Measurements from ENCODE around the gene PPM1N. TPM values are rescaled to one million over a fixed set of nuclear protein-coding genes. Genes with fewer than 3 reads are reported as not detected.

PPM1N gene
- total and polyA plus RNA-seq, 7 donors: 1.2 to 4.2 (median 2.5) TPM

GRCh38 chr19:45524575-45525129, 26.4 kb downstream of the PPM1N start:
- Histone ChIP-seq H3K4me3 (no peak overlapping the region), H3K27me3 (peaks cover 0 to 3% (median 0%) of the 10 kb centered on the region in 3 donors), H3K27ac (peak overlapping the region; percentile 3 to 47 (median 38)), H3K36me3 (peaks cover 32 to 79% (median 58%) of the 10 kb centered on the region in 4 donors), H3K4me1 (peaks cover 0 to 22% (median 20%) of the 10 kb centered on the region in 4 donors), H3K9me3 (no peaks in the 10 kb centered on the region)
- no peak for DNase-seq
- TF ChIP-seq POLR2A (IDR thresholded peaks at IDR 0.05): no peak
- TF ChIP-seq EP300 (IDR thresholded peaks at IDR 0.05): no peak
- TF ChIP-seq POLR2AphosphoS5 (IDR thresholded peaks at IDR 0.05): no peak
- TF ChIP-seq CTCF (IDR thresholded peaks at IDR 0.05): no peak
- intact Hi-C loops (cut with DNase I): loop anchor here (5.0 kb wide), 2 partner anchors 33 to 43 kb away; no protein-coding TSS in a partner anchor
- 92 to 95% methylated on average over 15 of the region's 15 CpGs for WGBS, 2 donors

DNA sequence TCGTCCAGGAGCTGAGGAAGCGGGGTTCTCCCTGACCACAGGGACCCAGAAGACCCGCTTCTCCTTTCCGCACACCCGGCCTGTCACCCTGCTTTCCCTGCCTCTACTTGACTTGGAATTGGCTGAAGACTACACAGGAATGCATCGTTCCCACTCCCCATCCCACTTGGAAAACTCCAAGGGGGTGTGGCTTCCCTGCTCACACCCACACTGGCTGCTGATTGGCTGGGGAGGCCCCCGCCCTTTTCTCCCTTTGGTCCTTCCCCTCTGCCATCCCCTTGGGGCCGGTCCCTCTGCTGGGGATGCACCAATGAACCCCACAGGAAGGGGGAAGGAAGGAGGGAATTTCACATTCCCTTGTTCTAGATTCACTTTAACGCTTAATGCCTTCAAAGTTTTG, 27.9 kb downstream of the PPM1N start:
- Histone ChIP-seq H3K4me1 (peaks cover 0 to 23% (median 20%) of the 10 kb centered on the region in 4 donors), H3K27me3 (peaks cover 0 to 11% (median 0%) of the 10 kb centered on the region in 3 donors), H3K4me3 (no peak overlapping the region), H3K9me3 (no peaks in the 10 kb centered on the region), H3K27ac (peak overlapping the region in 3 of 4 donors; percentile 3 to 47 (median 42)), H3K36me3 (peaks cover 26 to 64% (median 45%) of the 10 kb centered on the region in 4 donors)
- WGBS, 2 donors: 74 to 76% methylated on average over 9 of the region's 9 CpGs
- no peak for TF ChIP-seq EP300 (IDR thresholded peaks at IDR 0.05)
- no peak for TF ChIP-seq CTCF (IDR thresholded peaks at IDR 0.05)
- peak in 1 of 4 donors; percentile 19 for TF ChIP-seq POLR2AphosphoS5 (IDR thresholded peaks at IDR 0.05)
- intact Hi-C loops (cut with DNase I): loop anchor here (5.0 kb wide), 1 partner anchor 41 kb away; no protein-coding TSS in a partner anchor
- DNase-seq: peak; percentile 83

DNA sequence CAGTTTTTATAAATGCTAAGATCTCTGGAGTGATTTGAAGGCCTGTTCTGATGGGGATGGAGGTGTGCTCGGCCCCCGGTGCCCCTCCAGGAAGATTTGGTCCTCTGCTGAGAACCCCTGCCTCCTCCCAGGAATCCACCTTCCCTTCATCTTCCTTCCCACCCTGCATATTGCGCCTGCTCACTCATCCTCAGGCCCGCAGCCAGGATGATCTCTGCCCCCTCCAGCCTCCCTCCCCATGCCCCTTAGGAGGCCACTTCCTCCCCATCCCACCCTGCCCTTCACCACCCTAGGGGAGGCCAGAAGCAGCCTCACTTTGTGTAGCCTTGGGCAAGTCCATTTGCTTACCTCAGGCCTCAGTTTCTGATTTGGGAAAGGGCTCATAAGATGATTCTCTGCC, 28.7 kb downstream of the PPM1N start:
- WGBS, 2 donors: 87 to 91% methylated on average over 4 of the region's 4 CpGs
- H3K9me3 ChIP-seq: no peaks in the 10 kb centered on the region
- H3K27ac ChIP-seq: peak overlapping the region in 2 of 4 donors; percentile 40 to 47
- DNase-seq: no peak
- TF ChIP-seq CTCF (IDR thresholded peaks at IDR 0.05): no peak
- no peak for TF ChIP-seq EP300 (IDR thresholded peaks at IDR 0.05)
- no peak for TF ChIP-seq POLR2A (IDR thresholded peaks at IDR 0.05)
- TF ChIP-seq POLR2AphosphoS5 (IDR thresholded peaks at IDR 0.05): no peak
- intact Hi-C loops (cut with DNase I): loop anchor here (5.0 kb wide), 1 partner anchor 40 kb away; no protein-coding TSS in a partner anchor
- H3K4me3 ChIP-seq: no peak overlapping the region
- H3K36me3 ChIP-seq: peaks cover 19 to 56% (median 37%) of the 10 kb centered on the region in 4 donors
- peaks cover 0 to 23% (median 20%) of the 10 kb centered on the region in 4 donors for H3K4me1 ChIP-seq
- H3K27me3 ChIP-seq: peaks cover 0 to 14% (median 0%) of the 10 kb centered on the region in 3 donors

DNA sequence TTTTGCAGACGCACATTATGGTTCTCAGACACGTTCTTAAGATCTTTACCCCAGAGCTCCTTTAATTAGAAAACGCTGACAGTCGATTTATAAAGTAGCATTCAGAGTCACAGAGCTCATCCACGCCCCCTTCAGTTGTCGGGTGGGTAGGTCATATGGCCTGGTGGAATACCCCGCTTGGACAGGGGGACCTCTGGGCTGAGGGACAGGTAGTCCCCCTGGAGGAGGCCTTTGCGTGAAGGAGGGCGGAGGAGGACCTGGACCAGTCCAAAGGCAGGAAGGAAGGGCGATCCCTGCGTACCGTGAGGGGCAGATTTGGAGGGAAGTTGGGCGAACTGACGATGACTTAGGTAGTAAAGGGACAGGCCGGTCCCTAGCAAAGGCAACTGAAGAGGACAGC, 29.5 kb downstream of the PPM1N start:
- 82 to 86% methylated on average over 15 of the region's 15 CpGs for WGBS, 2 donors
- no peak for DNase-seq
- intact Hi-C loops (cut with DNase I): loop anchor here (5.0 kb wide), 1 partner anchor 40 kb away; no protein-coding TSS in a partner anchor
- peaks cover 0 to 23% (median 20%) of the 10 kb centered on the region in 4 donors for H3K4me1 ChIP-seq
- H3K27me3 ChIP-seq: peaks cover 0 to 14% (median 0%) of the 10 kb centered on the region in 3 donors
- H3K36me3 ChIP-seq: peaks cover 12 to 49% (median 29%) of the 10 kb centered on the region in 4 donors
- no peak overlapping the region for H3K4me3 ChIP-seq
- H3K9me3 ChIP-seq: no peaks in the 10 kb centered on the region
- H3K27ac ChIP-seq: peak overlapping the region in 1 of 4 donors; percentile 40
- TF ChIP-seq POLR2AphosphoS5 (IDR thresholded peaks at IDR 0.05) (peak in 1 of 4 donors; percentile 2), POLR2A (IDR thresholded peaks at IDR 0.05) (no peak)

DNA sequence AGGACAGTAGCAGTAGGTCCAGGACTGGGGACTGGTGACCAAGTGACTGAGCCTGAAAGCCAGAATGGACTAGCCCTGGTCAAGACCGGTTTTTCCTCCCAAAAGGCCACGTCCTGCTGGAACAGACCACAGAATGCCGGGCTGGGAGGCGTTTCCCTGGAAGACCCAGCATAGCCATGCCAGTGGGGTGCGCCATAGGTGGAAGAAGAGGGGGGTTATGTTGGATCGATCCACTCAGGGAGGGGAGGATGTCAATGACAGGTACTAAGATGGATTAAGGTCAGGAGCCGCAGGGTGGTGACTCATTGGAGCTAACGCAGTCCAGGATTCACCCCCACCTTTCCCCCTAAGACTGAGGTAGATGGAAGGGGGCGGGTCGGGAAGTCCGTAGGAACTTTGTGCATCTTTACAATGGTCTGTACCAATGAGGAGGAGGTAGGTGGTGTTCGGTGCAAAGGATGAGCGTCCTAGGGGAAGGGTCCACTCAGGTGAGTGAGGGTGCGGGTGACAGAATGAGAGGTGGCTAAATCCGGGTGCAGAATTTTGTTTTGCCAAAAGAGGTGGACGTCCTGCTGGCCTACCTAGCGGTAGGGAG, 30.0 kb downstream of the PPM1N start:
- intact Hi-C loops (cut with DNase I): loop anchor here (5.0 kb wide), 1 partner anchor 39 kb away; no protein-coding TSS in a partner anchor
- WGBS, 2 donors: 15 to 51% methylated on average over 17 of the region's 17 CpGs

More for the DNA sequence above, 30.0 kb downstream of the PPM1N start:
- TF ChIP-seq EP300 (IDR thresholded peaks at IDR 0.05) (no peak), CTCF (IDR thresholded peaks at IDR 0.05) (no peak), POLR2AphosphoS5 (IDR thresholded peaks at IDR 0.05) (peak in 3 of 4 donors; percentile 5 to 55 (median 32)), POLR2A (IDR thresholded peaks at IDR 0.05) (no peak)
- Histone ChIP-seq H3K4me1 (peaks cover 0 to 23% (median 20%) of the 10 kb centered on the region in 4 donors), H3K4me3 (peak overlapping the region in 1 of 4 donors; percentile 29), H3K36me3 (peaks cover 10 to 43% (median 27%) of the 10 kb centered on the region in 4 donors), H3K27me3 (peaks cover 0 to 14% (median 0%) of the 10 kb centered on the region in 3 donors), H3K27ac (peak overlapping the region in 1 of 4 donors; percentile 40), H3K9me3 (no peaks in the 10 kb centered on the region)
- DNase-seq: no peak
